ENCODE data around the gene LHFPL6.

The LHFPL6 gene

GRCh38 chr13:39330504-39330903 lies 272.5 kb downstream of the LHFPL6 start:
- DNase-seq = no peak

GRCh38 chr13:39329182-39329639 lies 273.8 kb downstream of the LHFPL6 start:
- no peak for DNase-seq

DNA sequence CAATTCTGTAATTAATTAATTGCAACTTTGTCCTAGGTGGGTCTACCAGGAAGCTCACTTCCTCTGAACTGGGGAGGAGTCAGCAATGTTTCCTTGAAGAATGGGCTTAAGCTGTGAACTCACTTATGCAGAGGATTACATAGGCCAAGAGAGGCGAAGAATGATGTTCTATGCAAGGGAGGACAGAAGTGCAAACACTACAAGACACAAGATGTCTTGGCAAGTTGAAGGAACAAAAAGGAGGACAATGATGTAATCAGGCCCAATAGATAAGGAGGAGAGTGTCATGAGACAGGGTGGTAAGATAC lies 275.9 kb downstream of the LHFPL6 start:
- DNase-seq = no peak

DNA sequence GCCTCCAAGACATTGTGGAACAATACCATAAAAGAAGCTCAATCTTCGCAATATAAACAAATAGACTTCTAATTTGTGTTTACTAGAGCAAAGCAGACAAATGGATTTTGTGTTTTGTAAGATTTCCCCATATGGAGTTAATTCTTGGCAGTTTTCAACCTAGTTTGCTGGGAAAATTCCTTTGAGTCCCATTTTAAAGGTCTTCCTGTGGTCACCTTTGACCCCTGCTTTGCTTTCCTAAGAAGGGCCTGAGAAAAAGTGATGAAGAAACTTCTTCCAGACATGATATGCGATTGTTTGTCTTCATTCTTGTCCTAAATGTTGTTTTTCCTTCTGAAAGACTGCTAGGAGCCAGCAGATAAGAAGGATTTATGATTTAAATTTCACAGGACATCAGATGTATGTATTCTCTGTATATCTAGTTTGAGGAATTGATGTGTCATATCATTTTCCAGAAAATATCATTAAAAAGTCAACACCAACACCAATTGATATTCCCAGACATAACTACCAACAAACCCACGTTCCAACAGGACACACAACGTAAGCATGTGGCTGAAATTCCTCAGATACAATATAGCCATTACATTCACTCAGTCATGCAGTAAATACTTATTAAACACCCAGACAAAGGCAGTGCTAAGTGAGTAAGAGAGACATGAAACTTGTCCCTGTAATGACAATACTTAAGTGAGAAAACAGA lies 276.4 kb downstream of the LHFPL6 start:
- DNase-seq = no peak

- DNase-seq = no peak
These were observed 278.1 kb downstream of the LHFPL6 start for GRCh38 chr13:39324806-39325311.

DNA sequence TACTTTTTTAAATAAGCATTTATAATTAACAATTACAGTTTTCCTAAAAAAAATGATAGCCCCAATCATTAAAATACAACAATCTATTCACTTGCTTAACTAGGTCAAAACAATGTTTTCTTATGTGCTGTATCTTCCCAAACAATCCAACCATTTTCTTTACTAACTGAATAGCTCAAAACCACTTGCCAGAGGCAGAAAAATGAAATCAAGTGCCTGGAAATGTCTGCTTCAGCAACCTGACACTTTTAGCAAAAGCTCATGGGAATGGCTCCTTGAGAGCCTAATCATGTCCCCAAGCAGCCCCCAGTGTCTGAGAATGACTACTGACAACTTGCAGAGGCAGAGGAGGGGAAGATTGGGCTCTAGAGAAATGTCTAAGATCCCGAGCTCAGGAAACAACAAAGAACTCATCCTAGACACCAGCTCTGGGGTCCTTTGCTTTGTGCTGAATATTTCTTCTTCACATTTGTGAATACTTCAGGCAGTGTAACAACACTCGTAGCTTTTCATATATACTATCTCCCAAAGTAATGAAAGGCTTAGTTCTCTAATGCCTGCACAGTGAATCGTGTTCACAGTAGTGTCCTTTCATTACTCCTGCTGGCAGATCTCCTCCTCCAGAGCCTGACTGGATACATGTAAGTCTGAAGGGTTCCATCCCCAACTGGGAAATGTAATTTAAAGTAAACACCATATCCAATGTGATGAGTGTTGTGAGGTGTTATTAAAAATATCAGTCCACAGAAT lies 280.0 kb downstream of the LHFPL6 start:
- DNase-seq = no peak

DNA sequence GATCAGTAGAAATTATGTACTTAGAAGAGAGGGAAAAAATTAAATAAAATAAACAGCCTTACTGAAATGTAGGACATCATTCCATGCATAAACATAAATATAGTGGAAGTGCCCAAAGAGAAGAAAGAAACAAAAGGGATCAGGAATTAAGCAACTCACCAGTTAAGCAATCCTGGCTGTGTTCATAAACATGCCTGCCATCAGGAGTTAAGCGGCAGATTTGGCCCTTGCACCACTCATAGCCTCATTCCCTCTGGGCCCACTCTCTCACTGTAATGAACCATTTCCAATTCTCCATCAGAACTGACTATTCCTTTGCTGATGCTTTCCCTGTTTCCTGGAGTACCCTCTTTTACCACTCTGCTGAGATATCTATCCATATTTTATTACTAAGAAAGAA lies 281.4 kb downstream of the LHFPL6 start:
- no peak for DNase-seq

DNA sequence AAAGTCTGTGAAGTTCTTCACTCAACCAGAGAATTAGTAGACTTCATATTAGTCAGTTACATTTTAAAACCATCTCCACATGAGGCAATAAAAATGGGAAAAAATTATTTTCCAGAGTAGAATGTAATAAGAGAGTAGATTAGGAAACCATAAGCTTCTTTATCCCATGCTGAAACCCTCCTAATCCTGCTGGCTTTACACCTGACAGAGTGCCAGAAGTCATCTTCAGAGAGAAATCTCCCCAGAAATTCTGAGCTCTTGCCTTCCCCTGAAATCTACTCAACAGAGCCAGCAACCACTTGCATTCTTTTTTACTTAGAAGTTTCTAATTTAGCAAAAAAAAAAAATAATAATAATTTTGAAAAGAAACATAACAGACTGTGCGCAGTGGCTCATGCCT lies 284.8 kb downstream of the LHFPL6 start:
- DNase-seq = no peak

- no peak for DNase-seq
These were observed 285.7 kb downstream of the LHFPL6 start for GRCh38 chr13:39317291-39317690.

DNA sequence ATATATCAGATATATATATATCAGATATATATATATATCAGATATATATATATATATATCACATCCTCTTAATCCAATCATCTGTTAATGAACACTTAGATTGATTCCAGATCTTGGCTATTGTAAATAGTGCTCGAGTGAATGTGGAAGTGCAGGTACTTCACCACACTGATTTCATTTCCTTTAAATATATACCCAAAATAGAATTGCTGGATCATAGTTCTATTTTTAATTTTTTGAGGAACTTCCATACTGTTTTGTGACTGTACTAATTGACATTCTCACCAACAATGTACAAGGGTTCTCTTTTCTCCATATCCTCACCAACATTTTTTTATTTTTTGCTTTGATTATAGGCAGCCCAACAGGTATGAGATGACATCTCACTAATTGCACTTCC lies 287.2 kb downstream of the LHFPL6 start:
- DNase-seq = no peak

DNA sequence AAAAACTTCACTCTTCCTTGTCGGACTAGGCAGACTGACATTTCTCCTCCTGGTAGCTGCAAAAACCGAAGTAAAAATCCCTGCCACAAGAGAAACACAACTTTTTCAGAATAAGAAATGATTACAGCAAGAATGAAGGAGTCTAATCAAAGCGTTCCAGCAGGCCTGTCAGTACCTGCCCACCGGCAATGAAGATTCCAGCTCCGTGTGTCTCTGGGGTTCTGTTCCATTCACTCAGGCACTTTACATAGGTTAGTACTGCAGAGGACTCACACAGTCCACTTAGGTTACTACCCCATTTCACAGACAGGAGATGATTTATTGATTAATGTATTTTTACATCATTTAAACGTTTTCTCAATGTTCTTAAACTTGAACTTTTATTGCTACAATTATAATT lies 289.3 kb downstream of the LHFPL6 start:
- no peak for DNase-seq

DNA sequence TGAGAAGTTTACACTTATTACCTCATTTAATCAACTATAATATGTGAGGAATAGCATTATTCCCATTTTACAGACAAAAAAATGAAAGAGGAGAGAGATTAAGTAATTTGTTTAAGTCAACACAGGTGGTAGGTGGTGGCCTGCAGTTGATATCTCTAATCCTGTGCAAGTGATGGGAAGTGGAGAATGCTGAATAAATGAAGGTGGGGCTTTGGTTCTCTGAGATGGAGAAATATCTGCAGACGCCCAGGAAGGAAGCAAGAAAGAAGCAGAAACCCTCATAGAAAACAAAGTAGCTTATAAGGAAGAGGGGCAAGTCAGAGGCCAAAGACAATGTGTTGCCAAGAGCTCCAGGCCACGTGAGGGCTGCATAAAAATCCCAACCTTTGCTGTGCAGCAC lies 290.4 kb downstream of the LHFPL6 start:
- DNase-seq = no peak

GRCh38 chr13:39311619-39312018 lies 291.4 kb downstream of the LHFPL6 start:
- DNase-seq = no peak

GRCh38 chr13:39310961-39311360 lies 292.0 kb downstream of the LHFPL6 start:
- no peak for DNase-seq

GRCh38 chr13:39306639-39307589 lies 296.1 kb downstream of the LHFPL6 start:
- peak in 1 of 2 experiments; percentile 3 for DNase-seq

- no peak for DNase-seq
These were observed 300.2 kb downstream of the LHFPL6 start for GRCh38 chr13:39302820-39303219.

GRCh38 chr13:39298951-39299350 lies 304.0 kb downstream of the LHFPL6 start:
- DNase-seq = no peak

- DNase-seq = no peak
These were observed 305.3 kb downstream of the LHFPL6 start for GRCh38 chr13:39297664-39298171.

DNA sequence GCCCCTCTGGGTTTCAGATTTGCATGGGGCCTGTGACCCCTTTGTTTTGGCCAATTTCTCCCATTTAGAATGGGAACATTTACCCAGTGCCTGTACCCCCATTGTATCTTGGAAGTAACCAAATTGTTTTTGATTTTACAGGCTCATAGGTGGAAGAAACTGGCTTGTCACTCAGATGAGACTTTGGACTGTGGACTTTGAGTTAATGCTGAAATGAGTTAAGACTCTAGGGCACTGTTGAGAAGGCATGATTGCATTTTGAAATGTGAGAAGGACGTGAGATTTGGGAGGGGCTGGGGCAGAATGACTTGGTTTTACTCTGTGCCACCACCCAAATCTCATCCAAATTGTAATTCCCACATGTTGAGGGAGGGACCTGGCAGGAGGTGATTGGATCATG lies 306.0 kb downstream of the LHFPL6 start:
- no peak for DNase-seq

GRCh38 chr13:39296193-39296592 lies 306.8 kb downstream of the LHFPL6 start:
- no peak for DNase-seq
